Glutamatergic neuron (in vitro differentiated cells): ENCODE data around the gene TRDN. TPM values are rescaled to one million over a fixed set of nuclear protein-coding genes. Genes with fewer than 3 reads are reported as not detected.

Source experiments
- DNase-seq: peaks from one replicate; pipeline ENCODE4 v3.0.0; 2022
- H3K27ac Mint-ChIP-seq: one replicate; pipeline ENCODE4 v1.8.0; 2020; ENCODE audit warnings: mild to moderate bottlenecking, mixed read lengths, inconsistent platforms; ENCODE audit not compliant: unreplicated experiment
- H3K27me3 Mint-ChIP-seq: one replicate; pipeline ENCODE4 v1.8.0; 2020; ENCODE audit warnings: mild to moderate bottlenecking, moderate library complexity, mixed read lengths, inconsistent platforms; ENCODE audit not compliant: unreplicated experiment
- H3K36me3 Mint-ChIP-seq: one replicate; pipeline ENCODE4 v1.8.0; 2020; ENCODE audit warnings: mild to moderate bottlenecking, mixed read lengths, inconsistent platforms; ENCODE audit not compliant: unreplicated experiment
- H3K4me1 Mint-ChIP-seq: one replicate; pipeline ENCODE4 v1.8.0; 2020; ENCODE audit warnings: mild to moderate bottlenecking, low read depth, mixed read lengths, inconsistent platforms; ENCODE audit not compliant: unreplicated experiment
- H3K4me3 Mint-ChIP-seq: one replicate; pipeline ENCODE4 v1.8.0; 2020; ENCODE audit warnings: mild to moderate bottlenecking, mixed read lengths, inconsistent platforms; ENCODE audit not compliant: unreplicated experiment
- H3K9me3 Mint-ChIP-seq: one replicate; pipeline ENCODE4 v1.8.0; 2020; ENCODE audit warnings: mild to moderate bottlenecking, moderate library complexity, mixed read lengths, inconsistent platforms; ENCODE audit not compliant: unreplicated experiment
- CTCF ChIP-seq: fragments of 200-600 bp; sonication (generic); IDR thresholded peaks from one replicate; pipeline ENCODE4 v1.5.0; 2021; ENCODE audit not compliant: partially characterized antibody, unreplicated experiment
- total RNA-seq: library from RNA; stranded (reverse); fragmentation: NEBNext Ultra II Directional; extraction: Animal tissue kit (Norgen Biotek cat#: 25700); gene quantifications from one replicate; pipeline ENCODE4 v1.2.1, GENCODE V29; 2021; ENCODE audit not compliant: unreplicated experiment

TRDN gene
- total RNA-seq, 1 donor from 2014 or later = not detected

GRCh38 chr6:123448306-123448884, 188.4 kb downstream of the TRDN start:
- Mint-ChIP-seq H3K9me3 (peaks cover 1% of the 10 kb centered on the region), H3K4me1 (no peaks in the 10 kb centered on the region), H3K4me3 (no peak overlapping the region), H3K27ac (no peak overlapping the region), H3K27me3 (no peaks in the 10 kb centered on the region), H3K36me3 (peaks cover under 1% of the 10 kb centered on the region)
- no peak for DNase-seq
- no peak for TF ChIP-seq CTCF

GRCh38 chr6:123447315-123447937, 189.3 kb downstream of the TRDN start:
- no peak for DNase-seq
- H3K4me1 Mint-ChIP-seq = no peaks in the 10 kb centered on the region
- H3K4me3 Mint-ChIP-seq = no peak overlapping the region
- no peak overlapping the region for H3K27ac Mint-ChIP-seq
- H3K9me3 Mint-ChIP-seq = peaks cover 1% of the 10 kb centered on the region
- H3K36me3 Mint-ChIP-seq = peaks cover 4% of the 10 kb centered on the region
- H3K27me3 Mint-ChIP-seq = no peaks in the 10 kb centered on the region
- TF ChIP-seq CTCF = no peak

- no peak for TF ChIP-seq CTCF
- no peaks in the 10 kb centered on the region for H3K4me1 Mint-ChIP-seq
- no peaks in the 10 kb centered on the region for H3K27me3 Mint-ChIP-seq
- no peak overlapping the region for H3K27ac Mint-ChIP-seq
- no peak for DNase-seq
- peaks cover 4% of the 10 kb centered on the region for H3K36me3 Mint-ChIP-seq
- H3K9me3 Mint-ChIP-seq = no peaks in the 10 kb centered on the region
- no peak overlapping the region for H3K4me3 Mint-ChIP-seq
These were observed 197.4 kb downstream of the TRDN start for GRCh38 chr6:123439371-123439770.

GRCh38 chr6:123434186-123434585, 202.6 kb downstream of the TRDN start:
- H3K36me3 Mint-ChIP-seq = no peaks in the 10 kb centered on the region
- H3K4me3 Mint-ChIP-seq = no peak overlapping the region
- no peak overlapping the region for H3K27ac Mint-ChIP-seq
- H3K27me3 Mint-ChIP-seq = no peaks in the 10 kb centered on the region
- H3K9me3 Mint-ChIP-seq = no peaks in the 10 kb centered on the region
- H3K4me1 Mint-ChIP-seq = no peaks in the 10 kb centered on the region
- no peak for DNase-seq
- TF ChIP-seq CTCF = no peak

- no peak for TF ChIP-seq CTCF
- no peaks in the 10 kb centered on the region for H3K4me1 Mint-ChIP-seq
- H3K4me3 Mint-ChIP-seq = no peak overlapping the region
- H3K27ac Mint-ChIP-seq = no peak overlapping the region
- H3K36me3 Mint-ChIP-seq = no peaks in the 10 kb centered on the region
- no peak for DNase-seq
- H3K9me3 Mint-ChIP-seq = no peaks in the 10 kb centered on the region
- H3K27me3 Mint-ChIP-seq = no peaks in the 10 kb centered on the region
These were observed 205.8 kb downstream of the TRDN start for GRCh38 chr6:123430970-123431369.
